ENCODE results near the gene KRTAP10-12. TPM values are rescaled to one million over a fixed set of nuclear protein-coding genes. Genes with fewer than 3 reads are reported as not detected.

The KRTAP10-12 gene
- total and polyA plus RNA-seq, 2 of the 4 experiments (the other 2 are of a cell fraction): not detected

DNA sequence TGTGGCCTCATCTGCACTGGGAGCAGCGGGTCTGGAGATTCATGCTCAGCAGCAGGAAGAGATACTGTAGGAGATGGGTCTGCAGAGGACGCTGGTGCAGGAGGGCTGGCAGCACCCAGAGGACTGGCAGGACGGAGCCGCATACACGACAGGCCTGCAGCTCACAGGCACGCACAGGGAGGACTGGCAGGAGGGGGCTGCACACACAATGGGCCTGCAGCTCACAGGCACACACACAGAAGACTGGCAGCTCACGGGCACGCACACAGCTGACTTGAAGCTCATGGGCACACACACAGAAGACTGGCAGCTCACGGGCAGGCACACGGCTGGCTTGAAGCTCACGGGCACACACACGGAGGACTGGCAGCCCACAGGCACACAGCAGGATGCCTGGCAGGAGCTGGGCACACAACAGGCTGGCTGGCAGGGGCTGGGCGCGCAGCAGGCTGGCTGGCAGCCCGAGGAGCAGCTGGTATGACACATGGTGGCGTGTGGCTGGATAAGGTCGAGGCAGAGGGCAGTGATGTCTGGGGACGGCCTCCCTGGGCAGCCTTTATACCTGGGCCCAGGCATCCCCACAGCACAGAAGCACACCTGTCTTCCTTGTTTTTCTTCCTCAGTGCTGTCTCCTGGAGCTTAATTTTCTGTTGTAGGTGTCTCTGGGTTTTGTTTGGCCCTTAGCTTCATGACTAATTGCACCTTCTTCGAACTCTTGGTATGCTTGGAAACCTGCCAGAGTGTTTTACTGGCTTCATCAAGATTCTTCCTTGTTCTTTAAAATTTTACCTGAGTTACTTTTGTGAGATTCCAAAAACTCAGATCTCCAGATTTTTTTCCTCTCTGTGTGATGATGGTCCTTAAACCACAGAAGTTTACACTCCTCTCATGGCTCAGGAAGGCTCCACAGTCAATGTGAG is 30.3 kb upstream of the KRTAP10-12 start, which contains the start of gene KRTAP12-2:
Gene KRTAP12-2 (minus strand): TSS at position 527 of the 920 bp plus-strand sequence. CDS start 41 bp downstream, at position 486.
- Histone ChIP-seq H2BK20ac (ENCODE audit: low read depth, low read length) (no peak within 1 kb of the TSS), H2BK15ac (ENCODE audit: low read depth, low read length) (no peak within 1 kb of the TSS), H4K20me1 (ENCODE audit: insufficient read depth, low read length) (no peaks in the 10 kb centered on the region), H3K27ac (ENCODE audit: insufficient read depth, low read length) (no peak within 1 kb of the TSS), H2BK5ac (ENCODE audit: low read depth, low read length, poor library complexity, severe bottlenecking) (no peak within 1 kb of the TSS), H3K23ac (ENCODE audit: low read depth, low read length) (no peak within 1 kb of the TSS), H2BK120ac (ENCODE audit: low read depth, low read length) (no peak within 1 kb of the TSS), H3K9me3 (ENCODE audit: control insufficient read depth, insufficient read depth, low read length) (peaks cover 3% of the 10 kb centered on the region; the same call in 1 of the 2 replicates), H3K4ac (ENCODE audit: low read depth, low read length) (no peak within 1 kb of the TSS), H3K27me3 (ENCODE audit: control insufficient read depth, insufficient read depth, low read length) (0 out of 2 replicates have a peak, but pooled peaks cover 3% of the 10 kb centered on the region), H4K5ac (ENCODE audit: low read depth, low read length) (no peak within 1 kb of the TSS), H3K56ac (ENCODE audit: extremely low read depth, insufficient read depth, low read length) (no peak within 1 kb of the TSS), H3K18ac (ENCODE audit: low read depth, low read length) (no peak within 1 kb of the TSS), H4K8ac (ENCODE audit: low read depth in 2 of 2, low read length in 2 of 2) (no peak within 1 kb of the TSS), H3K4me2 (ENCODE audit: low read depth, low read length) (no peak within 1 kb of the TSS), H3K9ac (ENCODE audit: low read depth, low read length) (no peak within 1 kb of the TSS), H3K36me3 (ENCODE audit: control insufficient read depth, insufficient read depth, low read length) (no peaks in the 10 kb centered on the region), H3K14ac (replicated peaks; ENCODE audit: low read depth, low read length) (no peak within 1 kb of the TSS), H3K4me3 (ENCODE audit: insufficient read depth, low read depth, low read length) (no peak within 1 kb of the TSS), H4K91ac (ENCODE audit: insufficient read depth, low read depth, low read length) (no peak within 1 kb of the TSS), H3K79me1 (ENCODE audit: low read depth in 1 of 2, low read length in 2 of 2) (no peaks in the 10 kb centered on the region), H2AK9ac (replicated peaks; ENCODE audit: low read depth, low read length, poor library complexity) (no peak within 1 kb of the TSS), H2AFZ (replicated peaks; ENCODE audit: low read length, poor library complexity) (no peak within 1 kb of the TSS), H3K4me1 (ENCODE audit: control insufficient read depth, insufficient read depth, low read length) (no peaks in the 10 kb centered on the region), H3K9me1 (ENCODE audit: insufficient read depth, low read length) (no peaks in the 10 kb centered on the region), H2AK5ac (ENCODE audit: low read depth, low read length) (no peak within 1 kb of the TSS)
- ATAC-seq (ENCODE audit: low read depth) (no peak), DNase-seq (no peak)
- ChIA-PET POLR2A (ENCODE audit: unreplicated experiment) (no interaction called here), CTCF (no interaction called here)
- no peak for TF ChIP-seq BHLHE40 (IDR thresholded peaks at IDR 0.05; ENCODE audit: low read depth, low read length)
- TF ChIP-seq, protein P1, sequence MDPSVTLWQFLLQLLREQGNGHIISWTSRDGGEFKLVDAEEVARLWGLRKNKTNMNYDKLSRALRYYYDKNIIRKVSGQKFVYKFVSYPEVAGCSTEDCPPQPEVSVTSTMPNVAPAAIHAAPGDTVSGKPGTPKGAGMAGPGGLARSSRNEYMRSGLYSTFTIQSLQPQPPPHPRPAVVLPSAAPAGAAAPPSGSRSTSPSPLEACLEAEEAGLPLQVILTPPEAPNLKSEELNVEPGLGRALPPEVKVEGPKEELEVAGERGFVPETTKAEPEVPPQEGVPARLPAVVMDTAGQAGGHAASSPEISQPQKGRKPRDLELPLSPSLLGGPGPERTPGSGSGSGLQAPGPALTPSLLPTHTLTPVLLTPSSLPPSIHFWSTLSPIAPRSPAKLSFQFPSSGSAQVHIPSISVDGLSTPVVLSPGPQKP (IDR thresholded peaks at IDR 0.05; ENCODE audit: borderline replicate concordance, low read depth, low read length): no peak
- TF ChIP-seq SMC3 (IDR thresholded peaks at IDR 0.05; ENCODE audit: low read depth, low read length): no peak
- TF ChIP-seq, protein P2, sequence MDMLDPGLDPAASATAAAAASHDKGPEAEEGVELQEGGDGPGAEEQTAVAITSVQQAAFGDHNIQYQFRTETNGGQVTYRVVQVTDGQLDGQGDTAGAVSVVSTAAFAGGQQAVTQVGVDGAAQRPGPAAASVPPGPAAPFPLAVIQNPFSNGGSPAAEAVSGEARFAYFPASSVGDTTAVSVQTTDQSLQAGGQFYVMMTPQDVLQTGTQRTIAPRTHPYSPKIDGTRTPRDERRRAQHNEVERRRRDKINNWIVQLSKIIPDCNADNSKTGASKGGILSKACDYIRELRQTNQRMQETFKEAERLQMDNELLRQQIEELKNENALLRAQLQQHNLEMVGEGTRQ (IDR thresholded peaks at IDR 0.05; ENCODE audit: low read depth, low read length): no peak
- TF ChIP-seq, protein P3, sequence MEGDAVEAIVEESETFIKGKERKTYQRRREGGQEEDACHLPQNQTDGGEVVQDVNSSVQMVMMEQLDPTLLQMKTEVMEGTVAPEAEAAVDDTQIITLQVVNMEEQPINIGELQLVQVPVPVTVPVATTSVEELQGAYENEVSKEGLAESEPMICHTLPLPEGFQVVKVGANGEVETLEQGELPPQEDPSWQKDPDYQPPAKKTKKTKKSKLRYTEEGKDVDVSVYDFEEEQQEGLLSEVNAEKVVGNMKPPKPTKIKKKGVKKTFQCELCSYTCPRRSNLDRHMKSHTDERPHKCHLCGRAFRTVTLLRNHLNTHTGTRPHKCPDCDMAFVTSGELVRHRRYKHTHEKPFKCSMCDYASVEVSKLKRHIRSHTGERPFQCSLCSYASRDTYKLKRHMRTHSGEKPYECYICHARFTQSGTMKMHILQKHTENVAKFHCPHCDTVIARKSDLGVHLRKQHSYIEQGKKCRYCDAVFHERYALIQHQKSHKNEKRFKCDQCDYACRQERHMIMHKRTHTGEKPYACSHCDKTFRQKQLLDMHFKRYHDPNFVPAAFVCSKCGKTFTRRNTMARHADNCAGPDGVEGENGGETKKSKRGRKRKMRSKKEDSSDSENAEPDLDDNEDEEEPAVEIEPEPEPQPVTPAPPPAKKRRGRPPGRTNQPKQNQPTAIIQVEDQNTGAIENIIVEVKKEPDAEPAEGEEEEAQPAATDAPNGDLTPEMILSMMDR (conservative IDR thresholded peaks at IDR 0.05; ENCODE audit: low read depth, low read length): no peak
- TF ChIP-seq MAZ (IDR thresholded peaks at IDR 0.05; ENCODE audit: borderline replicate concordance, low read depth, low read length): no peak
- no peak for TF ChIP-seq CEBPB (IDR thresholded peaks at IDR 0.05; ENCODE audit: low read depth, low read length)
- TF ChIP-seq RAD21 (IDR thresholded peaks at IDR 0.05; ENCODE audit: low read length): no peak
- no peak for TF ChIP-seq RFX5 (IDR thresholded peaks at IDR 0.05; ENCODE audit: low read depth, low read length)
- TF ChIP-seq MXI1 (IDR thresholded peaks at IDR 0.05; ENCODE audit: borderline replicate concordance, low read depth, low read length): no peak
- no peak for TF ChIP-seq POLR2A (IDR thresholded peaks at IDR 0.05; ENCODE audit: low read depth, low read length)
- no peak for TF ChIP-seq NFE2L2 (IDR thresholded peaks at IDR 0.05; ENCODE audit: low read depth, low read length)
- 71% methylated on average over 9 of the region's 19 CpGs; no CpG with 5 or more reads in 1 of the 2 experiments for WGBS, 2 experiments (ENCODE audit: extremely low coverage in 2 of 2, insufficient read length in 1 of 2)
- intact Hi-C loops (cut with micrococcal nuclease): no loop called here
- dilution Hi-C loops (cut with HindIII; ENCODE audit: low sequenced_read_pairs, unreplicated experiment): no loop called here
- in situ Hi-C loops (cut with MboI; ENCODE audit: low sequenced_read_pairs): no loop called here
- no TSS peak for BruUV-seq (replicated peaks)
